ENCODE measurements around the gene SPO11.

The SPO11 gene

GRCh38 chr20:57321142-57321541 is 8.5 kb upstream of the SPO11 start:
- TF ChIP-seq, protein P1, sequence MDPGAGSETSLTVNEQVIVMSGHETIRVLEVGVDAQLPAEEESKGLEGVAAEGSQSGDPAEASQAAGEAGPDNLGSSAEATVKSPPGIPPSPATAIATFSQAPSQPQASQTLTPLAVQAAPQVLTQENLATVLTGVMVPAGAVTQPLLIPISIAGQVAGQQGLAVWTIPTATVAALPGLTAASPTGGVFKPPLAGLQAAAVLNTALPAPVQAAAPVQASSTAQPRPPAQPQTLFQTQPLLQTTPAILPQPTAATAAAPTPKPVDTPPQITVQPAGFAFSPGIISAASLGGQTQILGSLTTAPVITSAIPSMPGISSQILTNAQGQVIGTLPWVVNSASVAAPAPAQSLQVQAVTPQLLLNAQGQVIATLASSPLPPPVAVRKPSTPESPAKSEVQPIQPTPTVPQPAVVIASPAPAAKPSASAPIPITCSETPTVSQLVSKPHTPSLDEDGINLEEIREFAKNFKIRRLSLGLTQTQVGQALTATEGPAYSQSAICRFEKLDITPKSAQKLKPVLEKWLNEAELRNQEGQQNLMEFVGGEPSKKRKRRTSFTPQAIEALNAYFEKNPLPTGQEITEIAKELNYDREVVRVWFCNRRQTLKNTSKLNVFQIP (CRISPR knock-in tag; IDR thresholded peaks at IDR 0.05; ENCODE audit: borderline replicate concordance, low read depth), result no peak
- TF ChIP-seq OSR1 (CRISPR knock-in tag; IDR thresholded peaks at IDR 0.05) (no peak), RARB (CRISPR knock-in tag; IDR thresholded peaks at IDR 0.05) (no peak), ARNTL (CRISPR knock-in tag; IDR thresholded peaks at IDR 0.05; ENCODE audit: borderline replicate concordance, low read depth) (no peak), ZFP3 (CRISPR knock-in tag; IDR thresholded peaks at IDR 0.05) (no peak), SNAI2 (CRISPR knock-in tag; IDR thresholded peaks at IDR 0.05) (no peak), CSDC2 (CRISPR knock-in tag; IDR thresholded peaks at IDR 0.05) (no peak)
- no peak for ATAC-seq

DNA sequence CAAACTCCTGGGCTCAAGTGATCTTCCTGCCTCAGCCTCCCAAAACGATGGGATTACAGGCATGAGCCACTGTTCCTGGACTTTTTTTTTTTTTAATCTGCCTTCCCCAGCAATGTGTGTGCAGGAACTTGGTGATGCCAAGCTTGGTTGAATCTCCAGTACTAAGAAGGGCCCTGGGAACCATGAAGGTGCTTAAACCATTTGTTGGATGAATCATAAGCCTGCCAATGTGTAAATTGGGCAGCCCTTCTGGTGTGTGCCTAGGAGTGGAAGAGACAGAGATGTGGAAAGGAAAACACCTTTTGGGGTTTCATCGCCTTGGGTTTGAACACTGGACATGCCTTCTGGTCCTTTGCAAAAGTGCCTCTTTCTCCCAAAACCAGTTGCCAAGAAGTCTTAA is 7.1 kb upstream of the SPO11 start:
- ATAC-seq, result no peak

More for the DNA sequence above, 7.1 kb upstream of the SPO11 start:
- TF ChIP-seq ZC3H10 (CRISPR knock-in tag; IDR thresholded peaks at IDR 0.05), result no peak
- no peak for TF ChIP-seq OSR1 (CRISPR knock-in tag; IDR thresholded peaks at IDR 0.05)
- TF ChIP-seq ARNTL (CRISPR knock-in tag; IDR thresholded peaks at IDR 0.05; ENCODE audit: borderline replicate concordance, low read depth), result no peak
- no peak for TF ChIP-seq TOX (CRISPR knock-in tag; IDR thresholded peaks at IDR 0.05; ENCODE audit: borderline replicate concordance)
- TF ChIP-seq, protein P1 (CRISPR knock-in tag; IDR thresholded peaks at IDR 0.05; ENCODE audit: borderline replicate concordance, low read depth), result no peak
- no peak for TF ChIP-seq ISL1 (CRISPR knock-in tag; IDR thresholded peaks at IDR 0.05)
- TF ChIP-seq CSDC2 (CRISPR knock-in tag; IDR thresholded peaks at IDR 0.05), result no peak
- TF ChIP-seq CSRNP3 (CRISPR knock-in tag; IDR thresholded peaks at IDR 0.05), result no peak
- no peak for TF ChIP-seq ZNF565 (CRISPR knock-in tag; conservative IDR thresholded peaks at IDR 0.05; ENCODE audit: low read depth)
- no peak for TF ChIP-seq TSHZ2 (CRISPR knock-in tag; IDR thresholded peaks at IDR 0.05)
- no peak for TF ChIP-seq CREB5 (CRISPR knock-in tag; IDR thresholded peaks at IDR 0.05; ENCODE audit: low read depth)
- no peak for TF ChIP-seq BACH2 (CRISPR knock-in tag; IDR thresholded peaks at IDR 0.05; ENCODE audit: borderline replicate concordance)
- no peak for TF ChIP-seq SNAI2 (CRISPR knock-in tag; IDR thresholded peaks at IDR 0.05)
- TF ChIP-seq ZNF70 (CRISPR knock-in tag; IDR thresholded peaks at IDR 0.05), result no peak
- no peak for TF ChIP-seq ZNF8 (CRISPR knock-in tag; IDR thresholded peaks at IDR 0.05)
- TF ChIP-seq RARB (CRISPR knock-in tag; IDR thresholded peaks at IDR 0.05), result no peak
- no peak for TF ChIP-seq PATZ1 (CRISPR knock-in tag; IDR thresholded peaks at IDR 0.05; ENCODE audit: borderline replicate concordance)
- TF ChIP-seq ESRRG (CRISPR knock-in tag; IDR thresholded peaks at IDR 0.05), result no peak
